GM18508 (cell line): ENCODE results near the gene B3GNT3.
"Not testable (repeated sequence)": the region's sequence is repeated elsewhere in the genome, so short reads cannot be mapped to it uniquely, and the experiment has no call there.

Source experiments
- ATAC-seq: cut with Tn5 transposase; IDR thresholded peaks from one replicate; pipeline ENCODE4 v1.9.1; 2021; ENCODE audit warnings: moderate number of reproducible peaks; ENCODE audit not compliant: insufficient read depth, unreplicated experiment

B3GNT3 gene

GRCh38 chr19:17796013-17796837 lies 1.3 kb downstream of the B3GNT3 start:
- no peak for ATAC-seq

GRCh38 chr19:17796838-17797423 lies 2.0 kb downstream of the B3GNT3 start:
- no peak for ATAC-seq

GRCh38 chr19:17797424-17798201 lies 2.7 kb downstream of the B3GNT3 start:
- ATAC-seq = no peak

GRCh38 chr19:17798599-17798998 lies 3.7 kb downstream of the B3GNT3 start:
- ATAC-seq = not testable (repeated sequence)

GRCh38 chr19:17802137-17802858 lies 7.4 kb downstream of the B3GNT3 start:
- no peak for ATAC-seq

- ATAC-seq = no peak
Measured at GRCh38 chr19:17803264-17803896, 8.4 kb downstream of the B3GNT3 start.

- ATAC-seq = no peak
Measured at GRCh38 chr19:17805427-17805826, 10.5 kb downstream of the B3GNT3 start.

GRCh38 chr19:17806945-17807344 lies 12.0 kb downstream of the B3GNT3 start:
- ATAC-seq = no peak

- ATAC-seq = no peak
Measured at GRCh38 chr19:17807731-17808316, 12.9 kb downstream of the B3GNT3 start.

GRCh38 chr19:17811103-17811502 lies 16.2 kb downstream of the B3GNT3 start:
- no peak for ATAC-seq

GRCh38 chr19:17811681-17812080 lies 16.7 kb downstream of the B3GNT3 start:
- ATAC-seq = no peak

GRCh38 chr19:17812099-17812498 lies 17.2 kb downstream of the B3GNT3 start:
- ATAC-seq = no peak

GRCh38 chr19:17817668-17818363 lies 22.9 kb downstream of the B3GNT3 start:
- ATAC-seq = no peak

GRCh38 chr19:17821190-17821589 lies 26.3 kb downstream of the B3GNT3 start, which contains the start of gene INSL3:
TSS of gene INSL3 (minus strand) at chr19:17821519. CDS start at chr19:17821506, 13 bp downstream.
- ATAC-seq = no peak

GRCh38 chr19:17824339-17824738 lies 29.4 kb downstream of the B3GNT3 start:
- no peak for ATAC-seq

- no peak for ATAC-seq
Measured at GRCh38 chr19:17826508-17827056, 31.6 kb downstream of the B3GNT3 start.

- no peak for ATAC-seq
Measured at GRCh38 chr19:17829855-17830566, 35.1 kb downstream of the B3GNT3 start.
